Trophoblast cell (in vitro differentiated cells and primary cell): ENCODE data around the gene FADD.

Experiments used
- DNase-seq, 2 donors: peaks; one replicate each; pipeline ENCODE4 v3.0.0-alpha.2; 2016
- H2AFZ ChIP-seq: 2 replicates; pipeline ENCODE4 v1.6.1; 2013; ENCODE audit warnings: low read length, moderate library complexity, mild to moderate bottlenecking; ENCODE audit not compliant: insufficient read depth, poor library complexity
- H2AK5ac ChIP-seq: 2 replicates; pipeline ENCODE4 v1.6.1; 2013; ENCODE audit warnings: mild to moderate bottlenecking, low read length
- H2BK120ac ChIP-seq: 2 replicates; pipeline ENCODE4 v1.6.1; 2013; ENCODE audit warnings: low read length, mild to moderate bottlenecking, moderate library complexity; ENCODE audit not compliant: insufficient read depth, poor library complexity
- H2BK12ac ChIP-seq: 2 replicates; pipeline ENCODE4 v1.6.1; 2013; ENCODE audit warnings: mild to moderate bottlenecking, low read length, moderate library complexity
- H2BK5ac ChIP-seq: 2 replicates; pipeline ENCODE4 v1.6.1; 2013; ENCODE audit warnings: low read length, low read depth, moderate library complexity, mild to moderate bottlenecking; ENCODE audit not compliant: poor library complexity
- H3K14ac ChIP-seq: 2 replicates; pipeline ENCODE4 v1.6.1; 2013; ENCODE audit warnings: mild to moderate bottlenecking, low read length
- H3K18ac ChIP-seq: 2 replicates; pipeline ENCODE4 v1.6.1; 2013; ENCODE audit warnings: mild to moderate bottlenecking, low read length
- H3K23ac ChIP-seq: 2 replicates; pipeline ENCODE4 v1.6.1; 2013; ENCODE audit warnings: low read length
- H3K27ac ChIP-seq: 2 replicates; pipeline ENCODE4 v1.5.1; 2013; ENCODE audit warnings: low read depth, mild to moderate bottlenecking, inconsistent platforms, low read length, moderate library complexity
- H3K27me3 ChIP-seq: 2 replicates; pipeline ENCODE4 v1.6.1; 2013; ENCODE audit warnings: inconsistent platforms, mild to moderate bottlenecking, low read length, moderate library complexity; ENCODE audit not compliant: insufficient read depth
- H3K36me3 ChIP-seq, 2 experiments: 1 replicate in 1 of 2; 2 replicates in 1 of 2; pipeline ENCODE4 v1.6.1; 2013; ENCODE audit warnings: low read length in 2 of 2, mild to moderate bottlenecking in 2 of 2, moderate library complexity in 1 of 2; ENCODE audit not compliant: insufficient read depth in 2 of 2, control insufficient read depth in 1 of 2
- H3K4ac ChIP-seq: 2 replicates; pipeline ENCODE4 v1.6.1; 2013; ENCODE audit warnings: low read depth, mild to moderate bottlenecking, low read length, moderate library complexity
- H3K4me1 ChIP-seq, 2 experiments: 1 replicate in 1 of 2; 2 replicates in 1 of 2; pipeline ENCODE4 v1.6.1; 2013; ENCODE audit warnings: low read length in 2 of 2, mild to moderate bottlenecking in 2 of 2, moderate library complexity in 1 of 2; ENCODE audit not compliant: insufficient read depth in 2 of 2, control insufficient read depth in 1 of 2
- H3K4me2 ChIP-seq: 2 replicates; pipeline ENCODE4 v1.6.1; 2013; ENCODE audit warnings: inconsistent platforms, mild to moderate bottlenecking, low read length, moderate library complexity
- H3K4me3 ChIP-seq: 2 replicates; pipeline ENCODE4 v1.5.1; 2013; ENCODE audit warnings: mild to moderate bottlenecking, low read depth, low read length, inconsistent platforms
- H3K79me1 ChIP-seq: one replicate; pipeline ENCODE4 v1.6.1; 2013; ENCODE audit warnings: low read length
- H3K79me2 ChIP-seq: 2 replicates; pipeline ENCODE4 v1.6.1; 2013; ENCODE audit warnings: low read length, mild to moderate bottlenecking; ENCODE audit not compliant: control insufficient read depth, insufficient read depth, poor library complexity
- H3K9ac ChIP-seq: 2 replicates; pipeline ENCODE4 v1.6.1; 2013; ENCODE audit warnings: mild to moderate bottlenecking, low read length
- H3K9me3 ChIP-seq: 2 replicates; pipeline ENCODE4 v1.6.1; 2013; ENCODE audit warnings: low read depth, mild to moderate bottlenecking, control low read depth, inconsistent platforms, low read length; ENCODE audit not compliant: insufficient read depth
- H4K12ac ChIP-seq: 2 replicates; pipeline ENCODE4 v1.6.1; 2013; ENCODE audit warnings: low read depth, mild to moderate bottlenecking, low read length, moderate library complexity
- H4K8ac ChIP-seq: 2 replicates; pipeline ENCODE4 v1.6.1; 2013; ENCODE audit warnings: low read depth, mild to moderate bottlenecking, low read length, moderate library complexity
- H4K91ac ChIP-seq: one replicate; pipeline ENCODE4 v1.6.1; 2013; ENCODE audit warnings: low read depth, mild to moderate bottlenecking, low read length, moderate library complexity
- WGBS: extraction: QIAGEN DNeasy Blood & Tissue Kit; methylation state at CpG from one replicate; pipeline ENCODE4 v1.1.7; 2013; ENCODE audit warnings: missing lambda C conversion rate; ENCODE audit not compliant: insufficient read length, insufficient coverage; ENCODE audit errors: extremely low coverage; 5-methylcytosine and 5-hydroxymethylcytosine counted together

Gene FADD

GRCh38 chr11:70246196-70246595, 43.1 kb downstream of the FADD start:
- WGBS, result no CpG with 5 or more reads among the region's 8 CpGs
- H3K79me2 ChIP-seq, result no peaks in the 10 kb centered on the region
- peak overlapping the region; percentile 14 for H2BK120ac ChIP-seq
- H3K4me3 ChIP-seq, result no peak overlapping the region
- H3K9ac ChIP-seq, result no peak overlapping the region
- H3K4ac ChIP-seq, result no peak overlapping the region
- H2BK12ac ChIP-seq, result no peak overlapping the region
- H3K27me3 ChIP-seq, result no peaks in the 10 kb centered on the region
- no peak overlapping the region for H3K4me2 ChIP-seq
- no peak overlapping the region for H2AK5ac ChIP-seq
- H2BK5ac ChIP-seq, result no peak overlapping the region
- no peak overlapping the region for H2AFZ ChIP-seq
- H3K36me3 ChIP-seq, result no peaks in the 10 kb centered on the region
- no peaks in the 10 kb centered on the region for H3K9me3 ChIP-seq
- H4K8ac ChIP-seq, result no peak overlapping the region
- no peak for DNase-seq
- H3K27ac ChIP-seq, result no peak overlapping the region
- no peak overlapping the region for H3K18ac ChIP-seq
- no peak overlapping the region for H3K23ac ChIP-seq
- no peak overlapping the region for H3K14ac ChIP-seq
- peaks cover 12 to 20% of the 10 kb centered on the region in 2 experiments for H3K4me1 ChIP-seq
- H4K91ac ChIP-seq, result peak overlapping the region; percentile 38
- H4K12ac ChIP-seq, result no peak overlapping the region
- H3K79me1 ChIP-seq, result peaks cover 3% of the 10 kb centered on the region

DNA sequence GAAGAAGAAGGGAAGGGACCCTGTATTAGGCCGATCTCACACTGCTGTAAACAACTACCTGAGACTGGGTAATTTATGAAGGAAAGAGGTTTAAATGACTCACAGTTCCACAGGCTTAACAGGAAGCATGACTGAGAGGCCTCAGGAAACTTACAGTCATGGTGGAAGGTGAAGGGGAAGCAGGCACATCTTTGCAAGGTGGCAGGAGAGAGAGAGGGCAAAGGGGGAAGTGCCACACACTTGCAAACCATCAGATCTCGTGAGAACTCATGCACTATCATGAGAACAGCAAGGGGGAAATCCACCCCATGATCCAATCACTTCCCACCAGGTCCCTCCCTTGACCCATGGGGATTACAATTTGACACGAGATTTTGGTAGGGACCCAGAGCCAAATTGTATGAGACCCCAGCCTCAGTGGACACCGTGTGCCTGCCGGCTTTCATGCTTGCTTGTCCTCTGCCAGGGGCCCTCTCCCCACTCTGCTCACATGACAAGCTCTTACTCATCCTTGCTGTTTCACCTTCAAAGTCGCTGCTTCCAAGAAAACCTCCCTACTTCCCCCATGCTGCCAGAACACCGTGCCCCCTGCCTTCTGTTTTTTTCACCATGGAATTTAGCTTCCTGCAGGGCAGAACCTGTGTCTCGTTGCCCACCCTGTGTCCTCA, 44.1 kb downstream of the FADD start:
- no peak overlapping the region for H3K18ac ChIP-seq
- no peak overlapping the region for H2AK5ac ChIP-seq
- no peak overlapping the region for H2BK120ac ChIP-seq
- H3K4ac ChIP-seq, result no peak overlapping the region
- no peak overlapping the region for H3K4me3 ChIP-seq
- no peak overlapping the region for H2AFZ ChIP-seq
- H2BK5ac ChIP-seq, result no peak overlapping the region
- no peaks in the 10 kb centered on the region for H3K9me3 ChIP-seq
- H3K23ac ChIP-seq, result no peak overlapping the region
- no peak overlapping the region for H3K4me2 ChIP-seq
- no peak overlapping the region for H4K8ac ChIP-seq
- H3K79me2 ChIP-seq, result no peaks in the 10 kb centered on the region
- no peak for DNase-seq
- no peak overlapping the region for H3K27ac ChIP-seq
- no peak overlapping the region for H3K9ac ChIP-seq
- H3K27me3 ChIP-seq, result no peaks in the 10 kb centered on the region
- H3K4me1 ChIP-seq, result peaks cover 17 to 20% of the 10 kb centered on the region in 2 experiments
- no peak overlapping the region for H4K12ac ChIP-seq
- no peak overlapping the region for H3K14ac ChIP-seq
- H4K91ac ChIP-seq, result no peak overlapping the region
- no peak overlapping the region for H2BK12ac ChIP-seq
- H3K36me3 ChIP-seq, result no peaks in the 10 kb centered on the region
- WGBS, result no CpG with 5 or more reads among the region's 8 CpGs
- H3K79me1 ChIP-seq, result peaks cover 3% of the 10 kb centered on the region

DNA sequence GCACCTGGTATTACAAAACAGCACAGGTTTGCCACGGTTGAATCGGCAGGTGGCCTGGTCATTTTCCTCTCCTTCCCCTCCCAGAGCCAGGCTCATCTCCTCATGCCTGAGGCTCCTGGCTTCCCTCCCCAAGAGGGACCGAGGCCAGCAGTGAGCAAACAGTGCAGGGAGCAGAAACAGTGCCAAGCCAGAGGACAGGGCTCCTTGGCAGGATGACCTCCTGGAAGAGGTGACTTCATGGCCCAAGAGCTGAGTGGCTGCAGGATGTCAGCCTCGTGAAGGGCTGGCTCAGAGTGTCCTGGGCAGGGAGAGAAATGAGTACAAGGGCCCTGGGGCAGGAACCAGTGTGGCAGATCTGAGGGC, 44.6 kb downstream of the FADD start:
- Histone ChIP-seq H2BK120ac (no peak overlapping the region), H3K23ac (no peak overlapping the region), H4K91ac (no peak overlapping the region), H3K4ac (no peak overlapping the region), H2BK12ac (no peak overlapping the region), H3K9ac (no peak overlapping the region), H3K9me3 (no peaks in the 10 kb centered on the region), H2AK5ac (no peak overlapping the region), H3K79me1 (peaks cover 3% of the 10 kb centered on the region), H4K8ac (no peak overlapping the region), H3K27me3 (no peaks in the 10 kb centered on the region), H3K36me3 (no peaks in the 10 kb centered on the region), H3K4me1 (peaks cover 17 to 18% of the 10 kb centered on the region in 2 experiments), H3K14ac (peak overlapping the region; percentile 18), H3K18ac (no peak overlapping the region), H3K79me2 (no peaks in the 10 kb centered on the region), H2AFZ (no peak overlapping the region), H4K12ac (no peak overlapping the region), H2BK5ac (no peak overlapping the region), H3K4me2 (no peak overlapping the region), H3K27ac (no peak overlapping the region), H3K4me3 (no peak overlapping the region)
- no CpG with 5 or more reads among the region's 4 CpGs for WGBS
- DNase-seq, result no peak

DNA sequence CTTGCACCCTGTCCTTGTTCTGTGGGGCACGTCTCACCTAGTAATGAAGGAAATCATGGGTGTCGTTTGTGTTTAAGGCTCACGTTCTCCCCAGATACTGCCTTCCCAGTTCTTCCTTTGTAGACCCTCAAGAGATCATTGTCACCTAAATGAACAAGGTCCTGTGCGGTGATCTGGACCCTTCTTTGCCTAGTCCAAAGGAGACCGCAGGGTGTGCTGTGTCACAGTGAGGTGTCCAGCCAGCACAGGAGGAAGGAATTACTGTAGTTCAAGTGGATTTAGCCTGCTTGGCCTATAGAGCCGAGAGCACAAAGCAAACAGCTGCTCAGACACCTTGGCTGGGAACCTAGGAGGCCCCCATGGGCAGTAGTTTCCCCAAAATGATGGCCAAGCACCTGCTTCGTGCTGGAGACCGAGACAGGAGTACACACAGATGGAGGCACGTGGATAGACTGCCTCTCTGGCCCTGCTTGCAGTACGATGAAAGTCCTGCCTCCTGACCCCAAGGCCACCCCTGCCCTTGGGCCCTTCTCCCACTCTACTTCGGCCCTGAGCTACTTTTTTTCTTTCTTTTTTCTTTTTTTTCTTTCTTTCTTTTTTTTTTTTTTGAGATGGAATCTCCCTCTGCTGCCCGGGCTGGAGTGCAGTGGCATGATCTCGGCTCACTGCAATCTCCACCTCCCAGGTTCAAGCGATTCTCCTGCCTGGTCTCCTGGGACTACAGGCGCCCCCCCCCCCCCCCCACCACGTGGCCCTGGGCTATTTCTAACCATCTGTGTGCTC, 48.0 kb downstream of the FADD start:
- no peaks in the 10 kb centered on the region for H3K27me3 ChIP-seq
- H3K4ac ChIP-seq, result no peak overlapping the region
- H2AFZ ChIP-seq, result no peak overlapping the region
- no peaks in the 10 kb centered on the region for H3K36me3 ChIP-seq
- no peak overlapping the region for H3K18ac ChIP-seq
- no peak overlapping the region for H2BK12ac ChIP-seq
- no peaks in the 10 kb centered on the region for H3K79me2 ChIP-seq
- H2BK5ac ChIP-seq, result no peak overlapping the region
- H3K27ac ChIP-seq, result no peak overlapping the region
- H4K91ac ChIP-seq, result no peak overlapping the region
- H3K23ac ChIP-seq, result no peak overlapping the region
- no peak overlapping the region for H4K8ac ChIP-seq
- H3K4me1 ChIP-seq, result peaks cover 4 to 12% of the 10 kb centered on the region in 2 experiments
- no peak overlapping the region for H2AK5ac ChIP-seq
- no peaks in the 10 kb centered on the region for H3K9me3 ChIP-seq
- H3K9ac ChIP-seq, result no peak overlapping the region
- no peak for DNase-seq
- no peak overlapping the region for H3K4me3 ChIP-seq
- H2BK120ac ChIP-seq, result no peak overlapping the region
- no peaks in the 10 kb centered on the region for H3K79me1 ChIP-seq
- no peak overlapping the region for H4K12ac ChIP-seq
- no peak overlapping the region for H3K4me2 ChIP-seq
- H3K14ac ChIP-seq, result no peak overlapping the region
- no CpG with 5 or more reads among the region's 16 CpGs for WGBS
